T follicular helper cell (primary cell): ENCODE results near the gene METRNL.
"Not testable (repeated sequence)": the region's sequence is repeated elsewhere in the genome, so short reads cannot be mapped to it uniquely, and the experiment has no call there.

Experiments
- DNase-seq: peaks from one replicate; pipeline ENCODE4 v3.0.0-alpha.2; 2020; ENCODE audit warnings: low read depth
- total RNA-seq, 2 experiments: gene quantifications; one replicate each; lab custom pipeline; 2026; lab: John Stamatoyannopoulos, UW

Gene METRNL, protein sequence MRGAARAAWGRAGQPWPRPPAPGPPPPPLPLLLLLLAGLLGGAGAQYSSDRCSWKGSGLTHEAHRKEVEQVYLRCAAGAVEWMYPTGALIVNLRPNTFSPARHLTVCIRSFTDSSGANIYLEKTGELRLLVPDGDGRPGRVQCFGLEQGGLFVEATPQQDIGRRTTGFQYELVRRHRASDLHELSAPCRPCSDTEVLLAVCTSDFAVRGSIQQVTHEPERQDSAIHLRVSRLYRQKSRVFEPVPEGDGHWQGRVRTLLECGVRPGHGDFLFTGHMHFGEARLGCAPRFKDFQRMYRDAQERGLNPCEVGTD
- total RNA-seq, result 6.8 to 9.7 reads per million in 2 experiments

DNA sequence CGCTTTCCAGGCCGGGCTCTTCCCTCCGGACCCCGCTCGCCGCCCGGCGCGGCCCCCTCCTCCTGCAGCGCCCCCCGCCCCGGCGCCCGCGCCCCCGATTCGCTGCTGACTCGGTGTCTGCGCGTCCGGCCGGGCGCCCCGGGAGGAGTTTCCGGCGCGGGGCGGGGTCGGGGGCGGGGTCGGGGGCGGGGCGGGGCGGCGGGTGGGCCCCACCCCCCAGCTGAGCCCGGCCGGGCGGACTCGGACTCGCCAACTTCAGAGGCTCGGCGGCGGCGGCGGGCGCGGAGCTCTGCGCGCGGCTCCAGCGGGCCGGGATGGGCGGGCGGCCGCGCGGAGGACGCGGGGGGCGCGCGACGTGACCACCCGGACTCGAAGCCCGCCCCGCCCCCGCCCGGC lies at the start of gene METRNL:
Gene METRNL (plus strand): TSS at position 258 of the 396 bp plus-strand sequence. CDS start 207 bp downstream, outside the sequence.
- peak; percentile 17 for DNase-seq

DNA sequence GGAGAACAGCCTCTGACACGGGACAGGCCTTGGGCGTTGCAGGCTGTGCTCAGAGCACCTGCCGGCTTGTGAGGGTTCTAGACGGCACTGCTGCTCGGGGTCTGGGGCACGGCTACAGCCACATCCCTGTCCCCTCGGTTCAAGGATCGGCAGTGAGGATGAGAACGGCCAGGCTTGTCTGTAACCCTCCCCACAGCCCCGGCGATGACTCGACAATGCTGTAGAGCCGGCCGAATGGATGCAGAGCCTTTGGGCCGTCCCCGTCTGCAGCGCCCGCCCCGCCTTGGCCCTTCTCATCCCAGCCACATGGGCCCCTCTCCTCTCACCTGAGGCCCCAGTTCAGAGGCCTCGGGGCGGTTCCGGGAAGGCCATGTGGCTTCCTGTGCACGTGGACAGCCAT lies 49.0 kb upstream of the METRNL start:
- no peak for DNase-seq

DNA sequence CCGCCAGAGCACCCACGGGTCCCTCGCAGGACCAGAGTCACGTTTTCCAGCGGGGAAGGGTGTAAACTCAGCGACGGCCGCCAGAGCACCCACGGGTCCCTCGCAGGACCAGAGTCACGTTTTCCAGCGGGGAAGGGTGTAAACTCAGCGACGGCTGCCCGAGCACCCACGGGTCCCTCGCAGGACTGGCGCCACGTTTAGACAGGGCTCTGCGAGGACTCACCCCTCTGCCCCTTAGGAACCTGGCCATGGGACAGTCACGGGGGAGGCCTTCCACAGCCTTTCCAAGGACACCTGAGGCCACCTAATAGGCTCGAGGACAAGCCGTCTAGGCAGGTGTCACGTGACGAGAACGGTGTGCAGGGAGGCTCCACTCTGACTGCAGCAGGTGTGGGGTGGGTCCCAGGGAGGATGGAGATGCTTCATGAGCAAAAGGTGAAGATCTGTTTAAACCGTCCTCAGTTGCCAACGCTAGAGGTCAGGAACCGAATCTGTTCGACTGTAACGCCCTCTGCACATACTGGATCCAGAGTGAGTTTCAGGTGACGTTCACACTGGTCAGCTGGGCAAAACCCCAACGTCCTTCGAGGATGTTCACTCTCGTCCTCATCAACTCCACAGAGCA lies 48.0 kb upstream of the METRNL start:
- DNase-seq, result no peak

DNA sequence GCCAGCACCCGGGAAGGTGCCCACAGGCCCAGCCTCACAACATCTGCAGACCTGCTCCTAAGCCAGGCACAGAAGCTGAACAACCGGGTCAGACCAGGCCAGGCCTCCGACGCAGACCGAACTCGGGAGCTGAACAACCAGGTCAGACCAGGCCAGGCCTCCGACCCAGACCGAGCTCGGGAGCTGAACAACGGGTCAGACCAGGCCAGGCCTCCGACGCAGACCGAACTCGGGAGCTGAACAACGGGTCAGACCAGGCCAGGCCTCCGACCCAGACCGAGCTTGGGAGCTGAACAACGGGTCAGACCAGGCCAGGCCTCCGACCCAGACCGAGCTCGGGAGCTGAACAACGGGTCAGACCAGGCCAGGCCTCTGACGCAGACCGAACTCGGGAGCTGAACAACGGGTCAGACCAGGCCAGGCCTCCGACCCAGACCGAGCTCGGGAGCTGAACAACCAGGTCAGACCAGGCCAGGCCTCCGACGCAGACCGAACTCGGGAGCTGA lies 47.4 kb upstream of the METRNL start:
- DNase-seq, result not testable (repeated sequence)

DNA sequence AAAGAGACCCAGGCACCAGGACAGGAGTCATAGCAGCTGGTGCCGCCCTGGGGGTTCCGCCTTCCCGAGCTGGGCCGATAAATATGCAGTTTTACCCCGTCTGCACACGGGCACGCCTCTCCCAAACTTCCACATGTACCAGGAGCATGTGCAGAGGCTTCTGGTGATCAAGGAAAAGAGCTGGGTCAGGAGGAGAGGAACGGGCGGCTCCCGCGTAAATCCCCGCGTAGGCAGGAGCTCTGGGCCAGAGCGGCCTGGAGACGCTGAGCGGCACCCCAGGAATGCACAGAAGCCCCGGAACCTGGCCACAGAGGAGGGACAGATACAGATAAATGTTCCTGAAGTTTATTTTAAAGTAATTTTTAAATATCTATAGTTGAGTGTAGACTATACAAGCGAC lies 46.6 kb upstream of the METRNL start:
- no peak for DNase-seq

DNA sequence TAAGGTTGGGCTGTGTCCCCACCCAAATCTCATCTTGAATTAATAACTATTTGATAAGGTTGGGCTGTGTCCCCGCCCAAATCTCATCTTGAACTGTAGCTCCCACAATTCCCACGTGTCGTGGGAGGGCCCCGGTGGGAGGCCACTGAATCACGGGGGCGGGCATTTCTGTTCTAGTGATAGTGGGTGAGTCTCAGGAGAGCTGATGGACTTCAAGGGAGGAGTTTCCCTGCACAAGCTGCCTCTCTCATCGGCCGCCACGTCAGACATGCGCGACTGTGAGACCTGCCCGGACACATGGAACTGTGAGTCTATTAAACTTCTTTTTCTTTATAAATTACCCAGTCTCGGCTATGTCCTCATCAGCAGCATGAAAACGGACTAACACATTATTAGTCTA lies 44.9 kb upstream of the METRNL start:
- no peak for DNase-seq

DNA sequence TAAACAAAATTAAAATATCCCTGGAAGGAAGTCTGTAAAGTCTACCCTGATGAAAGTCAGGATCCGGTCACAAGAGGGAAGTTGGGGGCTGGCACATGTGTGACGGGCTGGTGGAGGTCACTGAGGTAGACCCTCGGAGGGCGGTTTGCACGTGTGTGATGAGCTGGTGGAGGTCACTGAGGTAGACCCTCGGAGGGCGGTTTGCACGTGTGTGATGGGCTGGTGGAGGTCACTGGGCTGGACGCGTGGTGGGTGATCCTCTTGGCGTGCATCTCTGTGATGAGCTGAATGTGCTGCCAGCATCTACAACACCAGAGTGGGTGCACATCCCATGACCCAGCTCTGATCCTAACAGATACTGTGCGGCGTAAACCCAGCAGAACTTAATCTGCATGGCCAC lies 43.7 kb upstream of the METRNL start:
- no peak for DNase-seq

DNA sequence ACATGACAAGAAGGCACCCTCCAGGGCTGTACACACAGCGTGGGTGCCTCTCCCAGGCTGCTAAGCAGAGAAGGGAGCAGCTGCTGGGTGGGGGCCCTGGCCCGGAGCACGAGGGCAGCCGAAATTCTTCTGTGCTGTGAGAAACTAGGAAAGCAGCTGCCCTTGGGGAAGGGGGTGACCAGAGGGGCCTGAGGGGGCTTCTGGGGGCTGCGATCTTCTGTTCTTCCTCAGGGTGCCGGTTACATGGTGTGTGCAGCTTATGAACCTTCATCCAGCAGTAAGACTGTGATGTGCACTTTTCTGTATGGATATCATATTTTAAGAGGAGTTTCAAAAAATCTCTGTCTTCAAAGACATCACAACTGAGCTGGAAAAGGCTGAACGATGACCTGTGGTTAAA lies 43.2 kb upstream of the METRNL start:
- DNase-seq, result no peak

DNA sequence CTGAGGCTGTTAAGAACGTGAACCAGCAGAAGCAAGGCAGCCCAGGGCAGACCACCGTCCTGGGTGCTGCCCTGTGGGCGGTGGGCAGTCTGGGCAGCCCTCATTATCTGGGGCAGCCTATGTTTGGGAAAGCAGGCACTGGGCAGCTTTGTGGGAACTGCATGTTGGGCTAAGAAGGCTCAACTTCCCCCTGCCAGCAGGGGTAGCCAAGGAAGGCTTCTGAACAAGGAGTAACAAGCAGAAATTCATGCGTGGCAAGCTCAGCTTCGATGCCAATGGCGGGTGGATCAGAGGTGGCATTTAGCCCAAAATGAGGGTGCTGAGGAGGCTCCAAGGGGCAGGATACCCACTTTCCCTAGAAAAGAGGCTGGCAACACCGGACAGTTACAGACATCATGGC lies 42.7 kb upstream of the METRNL start:
- no peak for DNase-seq

DNA sequence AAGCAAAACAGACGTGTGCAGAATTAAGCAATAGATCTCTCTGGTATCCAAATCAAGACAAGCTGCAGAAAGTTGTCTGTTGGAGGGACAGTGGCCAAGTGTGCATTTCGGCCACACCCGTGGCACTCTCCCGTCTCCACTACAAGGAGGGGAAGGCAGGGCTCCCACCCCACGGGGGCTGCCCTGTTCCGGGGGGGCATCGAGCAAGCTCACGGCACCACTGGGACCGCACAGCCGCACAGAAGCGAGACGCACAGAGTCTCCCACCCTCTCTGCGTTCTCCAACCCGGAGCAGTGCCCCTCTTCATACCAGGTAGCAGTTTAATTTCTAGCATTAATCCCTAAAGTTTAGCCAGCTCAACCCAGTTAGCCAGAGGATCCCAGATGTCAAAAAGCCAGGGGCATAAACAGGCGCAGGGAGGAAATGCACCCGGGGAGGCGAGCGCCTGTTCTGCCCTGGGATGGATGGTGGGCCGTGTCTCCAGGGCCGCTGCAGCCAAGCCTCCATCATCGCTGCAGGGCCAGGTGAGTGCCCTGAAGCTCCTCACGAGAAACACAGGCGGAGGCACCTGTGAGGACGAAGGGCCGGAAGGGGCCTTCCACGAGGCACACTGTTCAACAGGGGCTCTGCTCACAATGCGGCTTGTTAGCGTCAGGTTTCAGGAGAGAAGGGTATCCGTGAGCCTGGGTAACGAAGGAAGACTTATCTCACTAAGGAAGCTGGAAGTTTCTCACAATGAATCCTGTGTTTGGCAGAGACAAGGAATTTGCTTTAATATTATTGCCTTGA lies 42.1 kb upstream of the METRNL start:
- no peak for DNase-seq

DNA sequence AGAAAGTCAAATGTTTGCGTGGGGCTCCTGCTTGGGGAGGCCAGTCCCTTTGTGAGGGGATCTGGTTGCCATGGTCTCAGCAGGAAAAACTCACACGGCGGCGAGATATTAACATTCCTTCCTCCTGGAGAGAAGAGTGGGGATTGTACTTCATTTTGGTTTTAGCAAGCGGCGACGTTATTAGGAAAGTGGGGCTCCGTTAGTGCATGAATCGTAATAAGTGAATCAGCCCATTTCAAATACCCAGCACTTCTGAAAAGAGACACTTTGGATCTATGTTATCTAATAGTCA lies 41.6 kb upstream of the METRNL start:
- no peak for DNase-seq

DNA sequence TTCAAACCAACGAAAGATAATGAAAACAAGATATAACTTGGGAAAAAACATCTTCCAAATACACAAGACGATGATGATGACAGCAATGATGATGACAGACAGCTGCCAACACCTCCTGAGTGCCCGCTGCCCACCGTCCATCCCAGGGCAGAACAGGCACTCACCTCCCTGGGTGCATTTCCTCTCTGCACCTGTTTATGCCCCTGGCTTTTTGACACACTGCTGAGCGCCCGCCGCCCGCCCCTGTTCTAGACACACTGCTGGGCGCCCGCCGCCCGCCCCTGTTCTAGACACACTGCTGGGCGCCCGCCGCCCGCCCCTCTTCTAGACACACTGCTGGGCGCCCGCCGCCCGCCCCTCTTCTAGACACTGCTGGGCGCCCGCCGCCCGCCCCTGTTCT lies 40.4 kb upstream of the METRNL start:
- not testable (repeated sequence) for DNase-seq

DNA sequence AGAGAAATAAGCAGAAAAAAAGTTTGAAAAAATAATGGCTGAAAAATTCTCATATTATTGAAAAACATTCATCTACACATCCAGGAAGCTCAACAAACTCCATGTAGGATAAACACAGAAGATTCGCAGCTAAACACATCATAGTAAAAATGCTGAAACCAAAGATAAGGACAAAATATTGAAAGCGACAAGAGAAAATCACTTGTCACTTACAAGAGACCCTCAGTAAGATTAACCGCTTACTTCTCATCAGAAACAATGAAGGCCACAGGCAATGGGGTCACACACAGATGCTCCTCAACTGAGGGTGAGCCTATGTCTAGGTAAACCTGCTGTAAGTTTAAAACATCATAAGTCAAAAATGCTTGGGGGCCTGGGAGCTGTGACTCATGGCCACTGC lies 38.1 kb upstream of the METRNL start:
- DNase-seq, result no peak

DNA sequence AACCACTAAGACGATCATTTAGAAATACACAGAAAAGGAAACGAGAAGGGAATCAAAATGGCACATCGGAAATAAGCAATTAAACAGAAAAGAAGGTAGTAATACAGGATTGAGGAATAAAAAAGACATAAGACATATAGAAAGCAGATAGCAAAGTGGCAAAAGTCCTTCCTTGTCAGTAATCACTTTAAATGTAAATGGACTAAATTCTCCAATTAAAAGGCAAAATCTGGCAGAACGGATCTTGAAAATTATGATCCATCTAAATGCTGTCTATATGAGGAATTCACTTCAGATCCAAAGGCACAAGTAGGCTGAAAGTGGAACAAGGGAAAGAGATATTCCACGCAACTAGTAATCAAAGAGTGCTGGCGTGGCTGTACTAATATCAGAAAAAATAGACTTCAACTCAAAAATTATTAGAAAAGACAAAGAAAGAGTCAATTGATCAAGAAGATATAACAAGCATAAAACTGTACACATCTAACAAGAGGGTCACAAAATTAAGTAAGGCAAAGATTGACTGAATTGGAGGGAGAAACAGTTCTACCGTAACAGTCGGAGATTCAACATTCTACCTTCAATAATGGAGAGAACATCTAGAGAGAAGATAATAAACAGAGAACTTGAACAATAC lies 36.8 kb upstream of the METRNL start:
- DNase-seq, result no peak

DNA sequence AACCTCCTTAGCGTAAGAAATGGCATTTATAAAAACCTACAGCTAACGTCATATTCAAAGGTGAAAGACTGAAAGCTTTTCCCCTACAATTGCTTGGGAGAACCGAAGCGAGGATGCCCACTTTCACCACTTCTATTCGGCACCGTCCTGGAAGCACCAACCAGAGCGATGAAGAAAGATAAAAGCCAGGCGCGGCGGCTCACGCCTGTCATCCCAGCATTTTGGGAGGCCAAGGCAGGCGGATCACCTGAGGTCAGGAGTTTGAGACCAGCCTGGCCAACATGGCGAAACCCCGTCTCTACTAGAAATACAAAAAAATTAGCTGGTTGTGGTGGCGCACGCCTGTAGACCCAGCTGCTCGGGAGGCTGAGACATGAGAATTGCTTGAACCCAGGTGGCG lies 34.9 kb upstream of the METRNL start:
- DNase-seq, result not testable (repeated sequence)

DNA sequence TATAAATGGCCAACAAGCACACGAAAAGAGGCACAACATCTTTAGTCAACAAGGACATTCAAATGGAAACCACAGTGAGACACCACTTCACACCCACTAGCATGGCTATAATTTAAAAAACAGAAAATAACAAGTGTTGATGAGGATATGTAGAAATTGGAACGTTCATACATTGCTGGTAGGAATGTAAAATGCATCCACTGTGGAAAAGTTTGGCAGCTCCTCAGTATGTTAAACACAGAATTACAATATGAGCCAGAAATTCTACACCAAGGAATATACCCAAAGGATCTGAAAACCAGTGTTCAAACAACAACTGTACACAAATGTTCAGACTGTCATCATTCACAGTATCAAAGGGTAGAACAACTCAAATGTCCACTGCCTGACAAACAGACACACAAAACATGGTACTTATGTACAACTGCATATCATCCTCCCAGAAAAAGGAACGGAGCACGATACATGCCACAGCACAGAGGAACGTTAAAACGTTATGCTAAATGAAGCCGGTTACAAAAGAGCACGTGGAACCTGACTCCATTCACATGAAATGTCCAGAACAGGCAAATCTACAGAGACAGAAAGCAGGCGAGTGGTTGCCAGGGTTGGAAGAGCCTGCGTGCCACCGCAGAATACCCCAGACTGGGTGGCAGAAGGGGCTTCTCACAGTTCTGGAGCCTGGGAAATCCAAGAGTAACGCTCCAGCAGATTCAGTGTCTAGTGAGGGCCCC lies 32.8 kb upstream of the METRNL start:
- DNase-seq, result no peak

DNA sequence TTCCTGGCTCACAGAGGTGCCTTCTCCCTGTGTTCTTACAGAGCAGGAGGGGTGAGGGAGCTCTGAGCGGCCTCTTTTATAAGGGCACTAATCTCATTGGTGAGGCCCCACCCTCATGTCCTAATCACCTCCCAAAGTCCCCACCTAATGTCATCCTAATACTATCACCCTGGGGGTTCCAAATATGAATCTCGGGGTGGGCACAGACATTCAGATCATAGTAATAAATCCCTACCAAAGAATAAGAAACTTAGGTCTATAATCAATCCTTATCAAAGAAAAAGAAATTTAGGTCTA lies 32.3 kb upstream of the METRNL start:
- no peak for DNase-seq

DNA sequence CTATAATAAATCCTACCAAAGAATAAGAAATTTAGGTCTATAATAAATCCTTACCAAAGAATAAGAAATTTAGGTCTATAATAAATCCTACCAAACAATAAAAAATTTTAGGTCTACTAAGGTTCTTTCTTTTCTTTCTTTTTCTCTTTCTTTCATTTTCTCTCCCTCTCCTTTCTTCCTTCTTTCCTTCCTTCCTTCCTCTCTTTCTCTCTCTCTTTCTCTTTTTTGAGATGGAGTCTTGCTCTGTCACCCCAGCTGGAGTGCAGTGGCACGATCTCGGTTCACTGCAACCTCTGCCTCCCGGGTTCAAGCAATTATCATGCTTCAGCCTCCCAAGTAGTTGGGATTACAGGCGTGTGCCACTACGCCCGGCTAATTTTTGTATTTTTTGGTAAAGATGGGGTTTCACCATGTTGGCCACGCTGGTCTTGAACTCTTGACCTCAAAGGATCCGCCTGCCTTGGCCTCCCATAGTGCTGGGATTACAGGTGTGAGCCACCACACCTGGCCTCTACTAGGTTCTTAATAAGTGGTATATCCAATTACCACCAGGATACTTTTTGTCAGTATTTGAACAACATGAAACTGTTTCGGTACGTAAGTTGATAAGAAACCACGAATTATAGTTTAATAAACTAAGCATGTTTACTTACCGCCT lies 31.5 kb upstream of the METRNL start:
- not testable (repeated sequence) for DNase-seq

DNA sequence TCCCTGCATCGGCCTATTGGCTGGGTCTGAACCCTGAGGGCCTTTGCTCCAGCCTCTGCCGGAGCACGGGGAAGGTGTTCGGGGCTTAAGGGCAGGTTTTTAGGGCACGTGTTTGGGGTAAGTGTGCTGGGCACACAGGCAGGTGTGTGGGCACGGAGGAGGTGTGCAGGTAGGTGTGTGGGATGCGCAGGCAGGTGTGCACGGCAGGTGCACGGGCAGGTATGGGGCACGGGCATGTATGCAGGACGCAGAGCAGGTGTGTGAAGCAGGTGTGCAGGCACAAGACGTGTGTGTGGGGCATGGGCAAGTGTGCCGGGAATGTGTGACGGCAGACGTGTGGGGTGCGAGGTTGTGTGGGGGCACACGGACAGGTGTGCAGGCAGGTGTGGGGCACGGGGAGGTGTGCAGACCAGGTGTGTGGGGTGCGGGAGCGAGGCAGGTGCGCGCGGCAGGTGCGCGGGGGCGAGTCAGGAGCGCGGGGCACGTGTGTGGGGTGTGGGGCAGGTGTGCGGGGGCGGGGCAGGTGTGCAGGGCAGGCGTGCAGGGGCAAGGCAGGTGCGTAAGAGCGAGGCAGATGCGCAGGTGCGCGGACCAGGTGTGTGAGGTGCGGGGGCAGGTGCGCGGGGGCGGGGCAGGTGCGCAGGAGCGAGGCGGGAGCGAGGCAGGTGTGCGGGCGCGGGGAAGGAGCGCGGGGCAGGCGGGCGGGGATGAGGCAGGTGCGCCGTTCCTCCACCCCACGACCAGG lies 28.6 kb upstream of the METRNL start:
- no peak for DNase-seq

DNA sequence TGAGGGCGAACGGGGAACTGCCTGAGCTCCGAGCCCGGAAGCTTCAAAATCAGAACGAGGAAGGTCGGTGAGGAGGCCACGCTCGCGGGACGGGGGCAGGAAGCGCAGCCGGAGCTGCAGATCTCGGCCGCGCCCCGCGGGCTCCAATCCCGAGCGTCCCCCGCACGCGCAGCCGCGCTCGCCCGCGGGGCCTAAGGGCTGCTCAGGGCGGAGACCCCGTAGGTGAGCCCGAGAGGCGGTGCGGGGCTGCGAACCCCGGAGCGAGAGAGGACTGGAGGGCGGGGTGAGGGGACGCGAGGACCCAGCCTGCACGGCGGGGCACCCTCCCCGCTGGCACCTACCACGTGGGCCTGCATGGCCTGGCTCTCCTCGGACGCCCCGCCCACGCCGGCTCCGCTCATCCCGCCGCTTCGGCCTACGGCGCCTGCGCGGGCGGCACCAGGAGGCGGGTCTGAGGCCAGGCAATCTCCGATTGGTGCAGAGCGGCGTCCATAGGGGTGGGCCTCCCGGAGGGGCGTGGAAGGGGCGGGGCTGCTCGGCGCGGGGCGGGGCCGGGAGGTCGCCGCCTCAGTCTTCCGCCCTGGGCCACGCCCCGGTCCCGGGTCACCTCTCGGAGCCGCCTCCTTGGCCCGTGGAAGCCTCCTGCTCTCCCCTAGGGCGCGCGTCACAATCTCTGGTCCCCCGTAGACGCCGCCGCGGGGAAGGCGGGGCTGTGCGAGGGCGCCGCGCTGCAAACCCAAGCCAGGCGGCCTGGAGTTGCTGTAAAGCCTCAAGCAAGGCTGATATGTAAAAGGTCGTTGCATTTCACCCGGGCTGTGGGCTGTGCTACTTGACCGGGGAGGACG lies 27.8 kb upstream of the METRNL start:
- peak; percentile 97 for DNase-seq
